K562 (cell line): ENCODE data around the gene UFSP2. TPM values are rescaled to one million over a fixed set of nuclear protein-coding genes. Genes with fewer than 3 reads are reported as not detected.
A peak's percentile ranks its signal among the peaks of the same experiment; 100 is the strongest.

Source experiments
- BRD4 ChIP-seq: fragments of 200-600 bp; sonication (generic); IDR thresholded peaks from 2 replicates; pipeline ENCODE4 v1.6.1; 2017; ENCODE audit warnings: inconsistent platforms
- NKRF ChIP-seq: fragments of 450-650 bp; IDR thresholded peaks from 2 replicates; pipeline ENCODE4 v1.6.1; 2016; ENCODE audit warnings: borderline replicate concordance
- NR2C1 ChIP-seq, 2 experiments: fragments of 450-650 bp; IDR thresholded peaks; 2 replicates each; pipeline ENCODE4 v1.6.1; 2017; ENCODE audit warnings: mild to moderate bottlenecking in 2 of 2, antibody characterized with exemption in 1 of 2, inconsistent platforms in 1 of 2, missing compliant biosample characterization in 1 of 2, missing genetic modification characterization in 1 of 2
- ZBTB40 ChIP-seq, 2 experiments: fragments of 450-650 bp in 1 of 2; sonication (generic) in 1 of 2; formaldehyde crosslinking in 1 of 2; IDR thresholded peaks; 2 replicates each; pipeline versions ENCODE4 v1.7.1 to v1.9.0; 2016 to 2022; ENCODE audit warnings: inconsistent platforms in 1 of 2, mild to moderate bottlenecking in 1 of 2, missing genetic modification reagents in 1 of 2
- ZNF280B ChIP-seq: fragments of 250-450 bp; sonication (Bioruptor Pico); IDR thresholded peaks from 2 replicates; pipeline ENCODE4 v1.5.1; 2021; ENCODE audit warnings: mild to moderate bottlenecking
- polyA plus RNA-seq, 8 experiments: library from polyadenylated mRNA; depleted of rRNA in 4 of 8; stranded (reverse) in 5 of 8; unstranded in 3 of 8; fragments of >200 nt; fragmentation: Nextera tagmentation in 2 of 8; fragmentation: Illumina TruSeq in 1 of 8; extraction: Ambion mirVana in 2 of 8; extraction: Trizol in 1 of 8; gene quantifications; 2 replicates each; pipeline versions ENCODE4 v1.2.1 to v1.2.3, GENCODE V29; 2011 to 2014; ENCODE audit warnings: inconsistent platforms in 1 of 8, missing spikeins in 1 of 8
- total RNA-seq, 7 experiments: library from RNA; depleted of rRNA in 6 of 7; stranded (reverse); fragments of >200 nt in 6 of 7; fragmentation: Illumina TruSeq in 2 of 7; extraction: Trizol in 2 of 7; gene quantifications; 2 replicates each; pipeline versions ENCODE4 v1.2.1 to v1.2.3, GENCODE V29; 2011 to 2021; ENCODE audit warnings: low replicate concordance in 1 of 7

Gene UFSP2
- total and polyA plus RNA-seq, 9 of the 15 experiments (the other 6 are each of a cell fraction or from before 2014, with no cell fraction given): 20.1 to 55.8 (median 26.6) TPM

- TF ChIP-seq NR2C1 (IDR thresholded peaks at IDR 0.05): no peak
- TF ChIP-seq NR2C1 (tag; IDR thresholded peaks at IDR 0.05): 0 out of 2 replicates have a peak, but pooled peaks have one; percentile 8
- TF ChIP-seq NKRF: peak; percentile 67; the same call in 1 of the 2 replicates
- 0 out of 2 replicates have a peak, but pooled peaks have one; percentile 25 for TF ChIP-seq BRD4
- no peak for TF ChIP-seq ZNF280B
- peak; percentile 78; the same call in 1 of the 2 replicates for TF ChIP-seq ZBTB40 (IDR thresholded peaks at IDR 0.05)
- TF ChIP-seq ZBTB40 (CRISPR knock-in tag; IDR thresholded peaks at IDR 0.05): no peak
These were observed 30.4 kb downstream of the UFSP2 start, which contains the start of gene LRP2BP (continued) for GRCh38 chr4:185395238-185395955.
